IgD-negative memory B cell (primary cell): Measurements from ENCODE around the gene CEACAM4. TPM values are rescaled to one million over a fixed set of nuclear protein-coding genes. Genes with fewer than 3 reads are reported as not detected.
A peak's percentile ranks its signal among the peaks of the same experiment; 100 is the strongest.

Source experiments
- H3K27ac Mint-ChIP-seq, 3 donors: one replicate each; pipeline ENCODE4 v1.8.0; 2020 to 2022; ENCODE audit warnings: mild to moderate bottlenecking in 3 of 3, mixed read lengths in 3 of 3, moderate library complexity in 1 of 3
- H3K27me3 Mint-ChIP-seq: one replicate; pipeline ENCODE4 v1.8.0; 2021; ENCODE audit warnings: mixed read lengths
- H3K36me3 Mint-ChIP-seq: one replicate; pipeline ENCODE4 v1.8.0; 2020; ENCODE audit warnings: mild to moderate bottlenecking, mixed read lengths
- H3K4me1 Mint-ChIP-seq, 3 donors: one replicate each; pipeline ENCODE4 v1.8.0; 2020 to 2022; ENCODE audit warnings: mixed read lengths in 3 of 3, mild to moderate bottlenecking in 1 of 3
- H3K4me3 Mint-ChIP-seq, 4 donors: one replicate each; pipeline ENCODE4 v1.8.0; 2020 to 2022; ENCODE audit warnings: mild to moderate bottlenecking in 4 of 4, mixed read lengths in 4 of 4, moderate library complexity in 3 of 4
- H3K9me3 Mint-ChIP-seq, 3 donors: one replicate each; pipeline ENCODE4 v1.8.0; 2020 to 2021; ENCODE audit warnings: mixed read lengths in 3 of 3, mild to moderate bottlenecking in 1 of 3
- polyA plus RNA-seq: library from polyadenylated mRNA; unstranded; fragments of 300-500 nt; fragmentation: Illumina TruSeq; gene quantifications from one replicate; pipeline ENCODE4 v1.2.3, GENCODE V29; 2021

The CEACAM4 gene
- polyA plus RNA-seq, 1 donor from 2014 or later, result not detected

- no peak overlapping the region for H3K4me3 Mint-ChIP-seq
- H3K27me3 Mint-ChIP-seq, result peaks cover 23% of the 10 kb centered on the region
- peaks cover 0 to 1% (median 0%) of the 10 kb centered on the region in 3 donors for H3K9me3 Mint-ChIP-seq
- H3K4me1 Mint-ChIP-seq, result no peaks in the 10 kb centered on the region
- no peak overlapping the region for H3K27ac Mint-ChIP-seq
- no peaks in the 10 kb centered on the region for H3K36me3 Mint-ChIP-seq
These were observed 1.9 kb downstream of the CEACAM4 start for GRCh38 chr19:41624937-41625336.

- Mint-ChIP-seq H3K4me1 (no peaks in the 10 kb centered on the region), H3K27me3 (peaks cover 23% of the 10 kb centered on the region)
These were observed 2.4 kb downstream of the CEACAM4 start for GRCh38 chr19:41624515-41624914.

GRCh38 chr19:41623360-41623759, 3.5 kb downstream of the CEACAM4 start:
- H3K4me3 Mint-ChIP-seq, result no peak overlapping the region
- no peak overlapping the region for H3K27ac Mint-ChIP-seq
- peaks cover 23% of the 10 kb centered on the region for H3K27me3 Mint-ChIP-seq
- no peaks in the 10 kb centered on the region for H3K9me3 Mint-ChIP-seq
- H3K36me3 Mint-ChIP-seq, result no peaks in the 10 kb centered on the region
- no peaks in the 10 kb centered on the region for H3K4me1 Mint-ChIP-seq

More at GRCh38 chr19:41624515-41624914, 2.4 kb downstream of the CEACAM4 start:
- Mint-ChIP-seq H3K9me3 (no peaks in the 10 kb centered on the region), H3K27ac (no peak overlapping the region), H3K4me3 (peak overlapping the region in 1 of 4 donors; percentile 49), H3K36me3 (no peaks in the 10 kb centered on the region)

- H3K4me1 Mint-ChIP-seq, result no peaks in the 10 kb centered on the region
- H3K4me3 Mint-ChIP-seq, result no peak overlapping the region
These were observed 5.2 kb downstream of the CEACAM4 start for GRCh38 chr19:41621654-41622053.

GRCh38 chr19:41621226-41621625, 5.6 kb downstream of the CEACAM4 start:
- Mint-ChIP-seq H3K27me3 (peaks cover 16% of the 10 kb centered on the region), H3K4me3 (no peak overlapping the region), H3K27ac (no peak overlapping the region), H3K9me3 (no peaks in the 10 kb centered on the region), H3K4me1 (peaks cover 0 to under 1% (median 0%) of the 10 kb centered on the region in 3 donors), H3K36me3 (no peaks in the 10 kb centered on the region)

More at GRCh38 chr19:41621654-41622053, 5.2 kb downstream of the CEACAM4 start:
- Mint-ChIP-seq H3K9me3 (no peaks in the 10 kb centered on the region), H3K36me3 (no peaks in the 10 kb centered on the region), H3K27ac (no peak overlapping the region), H3K27me3 (peaks cover 15% of the 10 kb centered on the region)

- Mint-ChIP-seq H3K27me3 (peaks cover 11% of the 10 kb centered on the region), H3K4me1 (peaks cover 0 to 1% (median 0%) of the 10 kb centered on the region in 3 donors), H3K27ac (no peak overlapping the region), H3K36me3 (no peaks in the 10 kb centered on the region), H3K4me3 (no peak overlapping the region), H3K9me3 (no peaks in the 10 kb centered on the region)
These were observed 6.7 kb downstream of the CEACAM4 start for GRCh38 chr19:41620171-41620570.

- Mint-ChIP-seq H3K9me3 (no peaks in the 10 kb centered on the region), H3K4me3 (no peak overlapping the region), H3K27me3 (peaks cover 10% of the 10 kb centered on the region)
These were observed 7.8 kb downstream of the CEACAM4 start for GRCh38 chr19:41619018-41619556.

GRCh38 chr19:41617941-41618730, 8.7 kb downstream of the CEACAM4 start:
- peak overlapping the region in 1 of 4 donors; percentile 5 for H3K4me3 Mint-ChIP-seq
- H3K36me3 Mint-ChIP-seq, result no peaks in the 10 kb centered on the region
- peaks cover 0 to 1% (median 0%) of the 10 kb centered on the region in 3 donors for H3K4me1 Mint-ChIP-seq
- H3K27me3 Mint-ChIP-seq, result peaks cover 12% of the 10 kb centered on the region
- no peak overlapping the region for H3K27ac Mint-ChIP-seq
- H3K9me3 Mint-ChIP-seq, result peaks cover 0 to 4% (median 0%) of the 10 kb centered on the region in 3 donors

More at GRCh38 chr19:41619018-41619556, 7.8 kb downstream of the CEACAM4 start:
- Mint-ChIP-seq H3K4me1 (peaks cover 0 to 1% (median 0%) of the 10 kb centered on the region in 3 donors), H3K36me3 (no peaks in the 10 kb centered on the region), H3K27ac (no peak overlapping the region)

- H3K4me3 Mint-ChIP-seq, result no peak overlapping the region
- no peak overlapping the region for H3K27ac Mint-ChIP-seq
- peaks cover 0 to 1% (median 0%) of the 10 kb centered on the region in 3 donors for H3K4me1 Mint-ChIP-seq
- no peaks in the 10 kb centered on the region for H3K36me3 Mint-ChIP-seq
- H3K9me3 Mint-ChIP-seq, result peaks cover 0 to 4% (median 0%) of the 10 kb centered on the region in 3 donors
- H3K27me3 Mint-ChIP-seq, result peaks cover 16% of the 10 kb centered on the region
These were observed 9.9 kb downstream of the CEACAM4 start for GRCh38 chr19:41616792-41617621.

GRCh38 chr19:41615207-41615606, 11.7 kb downstream of the CEACAM4 start:
- H3K36me3 Mint-ChIP-seq, result no peaks in the 10 kb centered on the region
- H3K4me1 Mint-ChIP-seq, result peaks cover 0 to 1% (median 0%) of the 10 kb centered on the region in 3 donors
- no peak overlapping the region for H3K27ac Mint-ChIP-seq
- peaks cover 0 to 5% (median 0%) of the 10 kb centered on the region in 3 donors for H3K9me3 Mint-ChIP-seq
- H3K27me3 Mint-ChIP-seq, result peaks cover 17% of the 10 kb centered on the region
- no peak overlapping the region for H3K4me3 Mint-ChIP-seq

GRCh38 chr19:41612483-41612882, 14.4 kb downstream of the CEACAM4 start:
- peaks cover 20% of the 10 kb centered on the region for H3K27me3 Mint-ChIP-seq
- peaks cover 0 to 9% (median 0%) of the 10 kb centered on the region in 3 donors for H3K9me3 Mint-ChIP-seq
- no peak overlapping the region for H3K4me3 Mint-ChIP-seq

GRCh38 chr19:41610789-41611188, 16.1 kb downstream of the CEACAM4 start:
- no peak overlapping the region for H3K4me3 Mint-ChIP-seq
- peaks cover 20% of the 10 kb centered on the region for H3K27me3 Mint-ChIP-seq
- no peaks in the 10 kb centered on the region for H3K4me1 Mint-ChIP-seq
- no peak overlapping the region for H3K27ac Mint-ChIP-seq
- H3K36me3 Mint-ChIP-seq, result no peaks in the 10 kb centered on the region
- peaks cover 0 to 9% (median 0%) of the 10 kb centered on the region in 3 donors for H3K9me3 Mint-ChIP-seq

More at GRCh38 chr19:41612483-41612882, 14.4 kb downstream of the CEACAM4 start:
- Mint-ChIP-seq H3K4me1 (peaks cover 0 to 1% (median 0%) of the 10 kb centered on the region in 3 donors), H3K36me3 (no peaks in the 10 kb centered on the region), H3K27ac (no peak overlapping the region)

- no peak overlapping the region for H3K27ac Mint-ChIP-seq
- peaks cover 8% of the 10 kb centered on the region for H3K27me3 Mint-ChIP-seq
- peaks cover 0 to 5% (median 0%) of the 10 kb centered on the region in 3 donors for H3K9me3 Mint-ChIP-seq
- H3K36me3 Mint-ChIP-seq, result peaks cover 2% of the 10 kb centered on the region
- no peak overlapping the region for H3K4me3 Mint-ChIP-seq
- H3K4me1 Mint-ChIP-seq, result no peaks in the 10 kb centered on the region
These were observed 19.2 kb downstream of the CEACAM4 start for GRCh38 chr19:41607668-41608067.

GRCh38 chr19:41606215-41606837, 20.5 kb downstream of the CEACAM4 start:
- H3K9me3 Mint-ChIP-seq, result peaks cover 0 to 5% (median 0%) of the 10 kb centered on the region in 3 donors
- peaks cover 2% of the 10 kb centered on the region for H3K36me3 Mint-ChIP-seq
- H3K4me3 Mint-ChIP-seq, result no peak overlapping the region
- H3K4me1 Mint-ChIP-seq, result no peaks in the 10 kb centered on the region
- H3K27me3 Mint-ChIP-seq, result peaks cover 8% of the 10 kb centered on the region
- H3K27ac Mint-ChIP-seq, result no peak overlapping the region
